GM19463 (cell line): ENCODE data around the gene DICER1.

Experiments
- ATAC-seq: cut with Tn5 transposase; IDR thresholded peaks from one replicate; pipeline ENCODE4 v1.9.1; 2021; ENCODE audit warnings: mild to moderate bottlenecking, moderate library complexity; ENCODE audit not compliant: unreplicated experiment

The DICER1 gene

DNA sequence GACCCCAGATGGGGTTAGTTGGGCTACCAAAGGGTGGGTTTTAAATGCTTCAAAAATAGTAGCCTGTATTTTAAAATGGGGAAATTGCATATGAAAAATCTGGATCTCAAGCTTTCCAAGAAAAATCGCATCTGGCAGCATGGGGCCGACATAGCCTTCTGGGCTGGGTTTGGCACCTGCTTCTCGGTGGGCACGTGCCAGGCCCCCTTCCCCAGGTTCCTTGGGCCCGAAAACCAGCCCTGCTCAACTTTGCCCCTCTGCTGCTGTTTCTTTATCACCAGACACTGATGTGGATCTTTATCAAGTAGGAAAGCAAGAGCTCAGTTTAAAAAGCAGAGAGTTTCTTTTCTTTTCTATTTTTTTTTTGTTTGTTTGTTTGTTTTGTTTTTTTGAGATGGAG, 95.1 kb downstream of the DICER1 start:
- ATAC-seq, result no peak

GRCh38 chr14:95061317-95062093, 95.8 kb downstream of the DICER1 start:
- no peak for ATAC-seq

- ATAC-seq, result no peak
Measured at GRCh38 chr14:95059126-95059525, 98.2 kb downstream of the DICER1 start.

DNA sequence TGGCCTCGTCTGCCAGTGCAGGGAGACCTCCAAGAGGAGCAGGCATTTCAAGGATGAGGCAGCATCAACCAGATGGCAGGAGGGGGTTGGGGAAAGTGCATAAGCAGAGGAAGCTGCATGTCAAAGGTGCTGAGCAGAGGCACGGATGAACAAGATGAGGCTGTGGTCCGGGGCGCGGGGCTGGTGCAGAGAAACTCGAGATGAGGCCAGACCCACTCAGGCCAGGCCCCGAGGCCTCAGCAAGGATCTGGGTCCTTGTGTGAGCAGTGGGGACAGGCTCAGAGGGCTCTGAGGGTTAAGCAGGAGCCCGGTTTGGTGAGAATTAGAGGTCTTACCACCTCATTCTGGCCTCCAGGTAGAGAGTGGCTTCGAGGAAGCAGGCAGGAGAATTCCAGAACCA, 98.8 kb downstream of the DICER1 start:
- no peak for ATAC-seq

DNA sequence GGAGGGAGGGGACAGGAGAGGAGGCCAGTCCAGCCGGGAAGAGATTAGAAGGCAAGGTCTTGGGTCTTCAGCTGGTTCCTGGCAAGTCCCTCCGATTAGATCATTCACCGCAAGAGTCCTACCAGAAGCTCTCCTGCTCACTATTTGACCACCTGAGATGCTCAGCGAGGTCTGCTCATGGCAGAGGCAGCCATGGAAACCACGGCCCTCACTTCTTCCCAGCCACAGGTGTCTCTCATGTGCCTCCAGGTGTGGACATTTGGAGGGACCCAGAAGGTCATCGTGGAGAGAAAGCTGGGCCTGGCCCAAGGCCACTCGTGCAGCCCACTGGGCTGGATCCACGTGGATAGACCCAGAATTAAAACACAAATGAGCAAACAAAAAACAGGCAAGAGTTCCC, 99.5 kb downstream of the DICER1 start:
- no peak for ATAC-seq

GRCh38 chr14:95057147-95057546, 100.2 kb downstream of the DICER1 start:
- no peak for ATAC-seq

- ATAC-seq, result no peak
Measured at GRCh38 chr14:95056476-95056875, 100.9 kb downstream of the DICER1 start.

GRCh38 chr14:95055318-95055717, 102.0 kb downstream of the DICER1 start:
- ATAC-seq, result no peak

DNA sequence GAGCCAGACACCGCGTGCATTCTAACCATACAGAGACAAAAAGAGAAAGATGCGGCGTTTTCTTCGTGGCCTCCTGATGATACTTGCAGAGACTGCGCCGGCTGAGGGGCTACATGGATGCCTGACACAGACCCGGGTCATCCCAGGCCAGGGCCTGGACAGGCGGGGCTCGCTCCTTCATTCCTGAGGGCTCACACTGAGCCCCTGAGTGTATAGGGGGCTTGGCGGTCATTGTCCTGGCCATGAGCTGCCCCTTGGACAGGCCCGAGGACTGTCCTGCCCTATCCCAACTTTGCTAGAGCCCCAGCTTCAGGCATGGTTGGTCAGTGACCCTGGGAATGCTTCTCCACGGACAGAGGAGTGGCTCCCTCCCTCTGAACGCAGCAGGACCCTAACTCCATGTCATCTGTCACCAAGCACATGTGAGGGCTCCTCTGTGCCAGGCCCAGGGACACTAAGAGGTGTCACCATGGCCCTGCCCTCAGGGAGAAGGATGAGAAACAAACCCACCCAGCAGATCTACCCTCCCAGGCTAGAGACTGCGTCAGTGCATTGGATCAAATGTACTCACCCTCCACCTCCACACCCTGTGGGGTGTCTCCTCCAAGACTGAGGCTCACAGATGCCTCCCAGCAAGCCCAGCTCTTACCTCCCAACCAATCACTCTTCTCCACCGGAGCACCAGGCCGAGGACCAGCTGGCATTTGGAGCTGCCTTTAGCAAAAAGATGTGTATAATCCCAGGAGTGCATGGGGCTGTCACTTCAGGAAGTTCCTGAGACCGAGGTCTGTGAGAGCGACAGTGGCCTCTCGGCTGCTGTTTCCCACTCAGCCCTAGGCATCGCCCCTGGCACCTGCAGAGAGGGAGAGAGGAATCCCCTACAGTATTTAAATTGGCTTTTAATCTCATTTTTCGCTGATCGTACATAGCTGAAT, 102.7 kb downstream of the DICER1 start:
- ATAC-seq, result no peak

GRCh38 chr14:95052016-95052585, 105.2 kb downstream of the DICER1 start:
- no peak for ATAC-seq

GRCh38 chr14:95049952-95050351, 107.4 kb downstream of the DICER1 start:
- no peak for ATAC-seq

GRCh38 chr14:95048771-95049312, 108.5 kb downstream of the DICER1 start:
- ATAC-seq, result no peak

DNA sequence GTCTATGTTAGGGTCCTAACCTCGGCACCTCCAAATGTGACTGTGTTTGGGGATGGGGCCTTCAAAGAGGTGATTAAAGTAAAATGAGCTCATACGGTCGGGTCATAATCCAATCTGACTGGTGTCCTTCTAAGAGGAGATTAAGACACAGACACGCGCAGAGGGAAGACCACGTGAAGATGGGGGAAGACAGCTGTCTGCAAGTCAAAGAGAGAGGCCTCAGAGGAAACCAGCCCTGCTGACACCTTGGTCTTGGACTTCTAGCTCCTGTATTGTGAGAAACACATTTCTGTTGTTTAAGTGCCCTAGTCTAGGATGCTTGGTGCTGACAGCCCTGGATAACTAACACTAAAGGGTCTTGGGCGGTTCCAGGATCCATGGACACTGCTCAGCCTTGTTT, 109.6 kb downstream of the DICER1 start:
- ATAC-seq, result no peak

DNA sequence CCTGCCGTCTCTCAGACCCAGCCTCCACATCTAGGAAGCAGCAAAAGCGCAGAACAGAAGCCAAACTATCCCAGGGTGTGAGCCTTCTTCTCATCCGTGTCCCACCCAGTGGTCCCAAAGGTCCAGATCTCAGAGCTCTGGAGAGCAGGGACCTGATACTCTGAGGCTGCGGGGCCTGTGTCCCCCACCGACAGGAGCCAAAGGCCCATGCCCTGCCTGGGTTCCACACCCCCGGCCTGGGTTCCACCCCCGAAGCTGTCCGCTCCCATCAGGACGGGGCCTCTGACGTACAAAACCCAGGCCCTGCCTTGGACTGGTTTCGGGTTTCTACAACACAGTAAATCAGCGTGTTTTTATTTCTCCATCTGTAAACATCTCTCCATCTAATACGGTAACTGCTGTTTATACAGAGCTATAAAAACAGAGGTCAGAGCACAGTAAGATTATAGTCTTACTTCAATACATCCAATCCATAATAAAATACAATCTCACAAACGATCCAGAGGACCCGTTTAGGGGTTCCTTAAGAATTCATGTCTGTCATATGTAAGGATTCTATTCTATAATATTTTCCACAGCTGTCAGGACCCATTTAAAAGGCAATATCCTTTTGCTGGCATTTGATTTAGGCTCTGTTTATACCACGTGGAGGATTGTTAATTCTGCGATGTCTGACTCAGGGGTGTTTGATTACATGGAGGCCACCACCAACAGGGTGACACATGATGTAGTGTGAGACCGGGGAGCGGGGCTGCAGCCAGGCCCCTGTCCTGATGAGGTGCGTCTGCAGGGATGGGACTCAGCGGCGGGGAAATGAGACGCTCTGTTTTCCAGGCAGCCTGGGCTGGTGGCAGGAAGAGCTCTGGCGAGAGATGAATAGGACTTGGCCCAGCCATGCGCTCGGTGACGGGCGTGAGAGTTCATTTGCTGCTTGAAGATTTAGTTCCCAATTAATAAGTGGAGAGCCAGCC, 110.3 kb downstream of the DICER1 start:
- no peak for ATAC-seq

DNA sequence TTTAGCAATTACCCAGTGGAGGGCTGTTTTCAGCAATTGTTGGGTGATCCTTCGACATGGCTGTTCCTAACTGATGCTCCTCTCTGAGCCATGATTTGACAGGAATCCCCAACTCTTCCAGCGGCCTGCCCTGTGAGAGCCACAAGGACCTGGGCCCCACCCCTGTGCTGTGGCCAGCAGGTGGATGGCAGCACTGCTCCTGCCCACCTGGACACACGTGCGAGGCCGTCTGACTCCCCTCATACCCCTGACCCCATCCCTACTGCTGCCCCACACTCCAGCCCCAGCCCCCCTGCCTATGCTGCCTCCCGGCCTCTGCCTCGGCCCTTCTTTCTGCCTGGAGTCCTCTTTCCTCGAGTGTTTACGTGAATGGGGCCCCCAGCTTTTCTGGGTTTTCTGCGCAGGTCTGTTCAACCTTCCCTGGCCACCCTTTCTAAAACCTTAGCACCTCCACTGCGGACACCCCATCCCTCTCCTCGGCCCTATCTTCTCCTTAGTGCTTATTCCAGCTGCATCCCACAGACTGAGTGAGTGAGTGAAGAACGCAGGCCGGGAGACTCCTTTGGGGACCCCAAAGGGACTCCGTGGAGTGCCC, 111.4 kb downstream of the DICER1 start:
- ATAC-seq, result no peak

GRCh38 chr14:95045106-95045701, 112.1 kb downstream of the DICER1 start:
- no peak for ATAC-seq

DNA sequence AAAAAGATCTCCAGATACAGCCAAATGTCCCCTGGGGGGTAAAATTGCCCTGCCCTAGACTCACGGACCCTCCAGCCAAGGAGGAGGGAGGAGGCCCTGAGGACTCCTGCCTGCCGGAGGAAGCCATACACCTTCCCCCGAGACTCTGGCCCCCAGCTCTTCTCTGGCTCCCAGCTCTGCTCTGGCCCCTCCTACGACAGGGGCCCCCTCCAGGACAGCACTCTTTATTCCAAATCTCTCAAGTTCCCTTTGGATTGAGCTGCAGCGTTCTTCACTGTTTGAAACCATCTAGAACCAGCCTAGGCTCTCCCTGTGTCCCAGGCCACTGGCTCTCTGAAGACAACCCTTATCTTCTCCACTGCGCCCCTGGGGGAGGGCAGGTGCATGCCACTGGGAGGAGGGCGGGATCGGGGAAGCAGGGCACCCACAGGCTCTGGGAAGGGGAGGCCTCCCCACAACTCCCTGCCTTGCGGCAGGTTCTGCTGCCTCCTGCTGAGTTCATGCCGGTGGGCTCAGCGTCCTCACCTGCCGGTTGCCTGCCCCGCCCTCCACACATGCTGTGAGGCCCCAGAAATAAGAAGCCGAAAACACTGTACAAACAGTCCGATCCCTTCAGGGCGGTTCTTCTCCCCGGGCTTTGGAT, 112.7 kb downstream of the DICER1 start:
- ATAC-seq, result no peak

DNA sequence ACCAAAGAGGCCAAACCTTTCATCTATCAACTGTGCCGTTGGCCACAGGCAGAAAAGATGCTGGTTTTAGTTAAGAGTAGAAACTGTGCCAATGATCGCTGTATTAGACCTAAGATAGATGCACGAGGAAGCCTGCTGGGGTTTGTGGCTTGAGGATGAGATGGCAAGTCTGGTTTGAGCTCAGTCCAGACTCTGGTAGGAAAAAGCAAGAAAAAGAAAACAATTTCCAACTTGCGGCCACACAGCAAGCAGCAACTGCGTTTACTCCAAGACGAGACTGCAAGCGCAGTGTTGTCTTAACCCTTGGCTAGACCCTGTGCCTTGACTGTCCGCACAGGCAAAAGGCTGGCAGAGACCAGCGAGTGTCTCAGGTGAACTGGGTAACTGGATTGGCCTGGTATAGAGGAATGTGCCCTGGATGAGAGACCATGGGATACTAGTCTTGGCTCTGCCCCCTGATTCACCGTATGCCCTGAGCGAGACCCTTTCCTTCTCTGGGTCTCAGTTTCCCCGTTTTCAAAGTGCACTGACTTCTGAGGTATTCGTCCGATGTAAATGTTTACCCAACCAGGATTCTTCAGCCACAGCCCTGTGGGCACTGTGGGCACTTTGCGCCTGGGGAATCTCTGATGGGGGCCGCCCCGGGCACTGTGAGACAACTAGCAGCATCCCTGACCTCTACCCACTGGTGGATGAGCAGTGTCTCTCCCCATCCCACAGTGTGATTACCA, 113.4 kb downstream of the DICER1 start:
- no peak for ATAC-seq
